Measurements from ENCODE around the gene APBB2.

APBB2 gene

GRCh38 chr4:41172786-41173185 is 41.6 kb downstream of the APBB2 start:
- in situ Hi-C loops (cut with HindIII; ENCODE audit: low sequenced_read_pairs) = no loop called here
- no peak for TF ChIP-seq CTCF (IDR thresholded peaks at IDR 0.05; ENCODE audit: low read depth, low read length, missing control alignments)
- no peak overlapping the region for H3K4me3 ChIP-seq (ENCODE audit: low read depth, low read length)
- DNase-seq (ENCODE audit: low read depth) = no peak

GRCh38 chr4:41169256-41169800 is 45.0 kb downstream of the APBB2 start:
- in situ Hi-C loops (cut with HindIII; ENCODE audit: low sequenced_read_pairs) = no loop called here
- no peak for TF ChIP-seq CTCF (IDR thresholded peaks at IDR 0.05; ENCODE audit: low read depth, low read length, missing control alignments)
- no peak overlapping the region for H3K4me3 ChIP-seq (ENCODE audit: low read depth, low read length)
- no peak for DNase-seq (ENCODE audit: low read depth)

- no peak for TF ChIP-seq CTCF (IDR thresholded peaks at IDR 0.05; ENCODE audit: low read depth, low read length, missing control alignments)
- no peak for DNase-seq (ENCODE audit: low read depth)
- in situ Hi-C loops (cut with HindIII; ENCODE audit: low sequenced_read_pairs) = no loop called here
- H3K4me3 ChIP-seq (ENCODE audit: low read depth, low read length) = no peak overlapping the region
These were observed 47.2 kb downstream of the APBB2 start for GRCh38 chr4:41167191-41167590.

GRCh38 chr4:41164405-41164804 is 49.9 kb downstream of the APBB2 start:
- DNase-seq (ENCODE audit: low read depth) = no peak
- TF ChIP-seq CTCF (IDR thresholded peaks at IDR 0.05; ENCODE audit: low read depth, low read length, missing control alignments) = no peak
- in situ Hi-C loops (cut with HindIII; ENCODE audit: low sequenced_read_pairs) = no loop called here
- H3K4me3 ChIP-seq (ENCODE audit: low read depth, low read length) = no peak overlapping the region

- H3K4me3 ChIP-seq (ENCODE audit: low read depth, low read length) = no peak overlapping the region
- no peak for DNase-seq (ENCODE audit: low read depth)
- no peak for TF ChIP-seq CTCF (IDR thresholded peaks at IDR 0.05; ENCODE audit: low read depth, low read length, missing control alignments)
- in situ Hi-C loops (cut with HindIII; ENCODE audit: low sequenced_read_pairs) = no loop called here
These were observed 53.0 kb downstream of the APBB2 start for GRCh38 chr4:41161355-41161754.

- H3K4me3 ChIP-seq (ENCODE audit: low read depth, low read length) = no peak overlapping the region
- in situ Hi-C loops (cut with HindIII; ENCODE audit: low sequenced_read_pairs) = no loop called here
- DNase-seq (ENCODE audit: low read depth) = no peak
- TF ChIP-seq CTCF (IDR thresholded peaks at IDR 0.05; ENCODE audit: low read depth, low read length, missing control alignments) = no peak
These were observed 53.5 kb downstream of the APBB2 start for GRCh38 chr4:41160856-41161255.
